HG03378 (cell line): ENCODE data around the gene KCNJ12.
"Not testable (repeated sequence)": the region's sequence is repeated elsewhere in the genome, so short reads cannot be mapped to it uniquely, and the experiment has no call there.

Source experiments
- ATAC-seq: cut with Tn5 transposase; IDR thresholded peaks from one replicate; pipeline ENCODE4 v1.9.1; 2021; ENCODE audit warnings: mild to moderate bottlenecking, moderate library complexity; ENCODE audit not compliant: unreplicated experiment

The KCNJ12 gene

DNA sequence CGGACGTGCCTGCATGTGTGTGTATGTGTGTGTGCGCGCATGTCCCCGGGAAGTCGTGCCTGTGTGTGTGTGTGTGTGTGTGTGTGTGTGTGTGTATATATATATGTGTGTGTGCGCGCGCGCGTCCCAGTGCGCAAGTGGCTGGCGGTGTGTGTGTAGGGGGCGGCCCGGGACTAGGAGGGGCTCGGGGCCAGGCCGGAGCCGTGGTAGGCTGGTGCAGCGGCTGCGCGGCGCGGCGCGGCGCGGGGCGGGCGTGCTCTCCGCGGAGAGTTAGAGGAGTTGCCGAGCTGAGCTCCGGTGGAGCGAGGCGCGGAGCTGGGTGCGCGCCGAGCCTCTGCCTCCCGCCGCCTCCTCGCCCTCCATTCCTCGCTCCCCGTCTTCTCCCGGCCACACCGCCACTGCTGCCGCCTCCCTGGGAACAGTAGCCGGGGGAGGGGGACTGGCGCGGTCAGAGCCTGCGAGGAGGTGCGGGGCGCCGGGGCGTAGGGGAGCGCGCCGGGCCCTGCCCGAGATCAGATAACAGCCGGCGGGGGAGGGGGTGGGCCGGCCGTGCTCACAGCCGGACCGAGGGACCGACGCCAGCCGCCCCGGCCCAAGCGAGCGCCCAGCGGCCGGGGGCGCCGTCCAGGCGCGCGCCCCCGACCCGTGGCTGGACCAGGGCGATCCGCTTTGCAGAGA, at the start of gene KCNJ12:
Gene KCNJ12 (plus strand): TSS at position 277 of the 678 bp plus-strand sequence. CDS start 38,986 bp downstream, outside the sequence.
- no peak for ATAC-seq

GRCh38 chr17:21327921-21328320, 48.2 kb upstream of the KCNJ12 start:
- ATAC-seq = peak; percentile 60

GRCh38 chr17:21328778-21329177, 47.4 kb upstream of the KCNJ12 start:
- ATAC-seq = not testable (repeated sequence)

DNA sequence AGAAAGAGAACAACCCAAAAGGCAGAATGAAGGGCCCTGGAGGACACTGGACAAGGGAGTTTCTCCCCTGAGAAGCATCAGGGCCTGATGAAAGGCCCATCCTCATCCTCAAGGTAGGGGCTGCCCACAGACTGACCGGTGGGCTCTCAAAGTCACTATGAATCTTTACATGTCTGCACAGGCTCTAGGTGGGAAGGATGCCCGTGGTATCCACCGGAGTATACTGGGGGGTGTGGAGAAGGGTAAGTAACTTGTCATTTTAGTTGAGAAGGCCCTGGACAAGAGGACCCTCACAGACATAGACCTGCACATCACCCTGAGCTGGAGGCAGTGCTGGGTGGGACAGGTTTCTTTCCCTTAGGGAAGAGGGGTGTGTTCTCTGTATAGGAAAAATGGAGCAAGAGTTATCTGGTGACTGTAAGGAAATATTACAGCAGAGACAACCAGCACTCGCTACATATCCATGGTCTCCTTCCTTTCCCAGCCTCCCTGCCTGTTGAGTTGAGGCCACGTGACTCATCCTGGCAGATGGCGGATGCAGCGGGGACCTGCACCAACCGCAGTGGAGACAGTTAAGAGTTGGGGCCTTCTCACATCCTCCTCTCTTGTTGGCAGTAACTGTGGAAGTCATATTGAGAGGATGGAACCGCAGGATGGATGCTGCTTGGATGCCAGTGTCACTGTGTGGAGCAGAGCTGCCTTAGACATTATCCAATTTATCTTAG, 45.6 kb upstream of the KCNJ12 start:
- no peak for ATAC-seq

GRCh38 chr17:21336541-21337294, 39.4 kb upstream of the KCNJ12 start:
- ATAC-seq = not testable (repeated sequence)

DNA sequence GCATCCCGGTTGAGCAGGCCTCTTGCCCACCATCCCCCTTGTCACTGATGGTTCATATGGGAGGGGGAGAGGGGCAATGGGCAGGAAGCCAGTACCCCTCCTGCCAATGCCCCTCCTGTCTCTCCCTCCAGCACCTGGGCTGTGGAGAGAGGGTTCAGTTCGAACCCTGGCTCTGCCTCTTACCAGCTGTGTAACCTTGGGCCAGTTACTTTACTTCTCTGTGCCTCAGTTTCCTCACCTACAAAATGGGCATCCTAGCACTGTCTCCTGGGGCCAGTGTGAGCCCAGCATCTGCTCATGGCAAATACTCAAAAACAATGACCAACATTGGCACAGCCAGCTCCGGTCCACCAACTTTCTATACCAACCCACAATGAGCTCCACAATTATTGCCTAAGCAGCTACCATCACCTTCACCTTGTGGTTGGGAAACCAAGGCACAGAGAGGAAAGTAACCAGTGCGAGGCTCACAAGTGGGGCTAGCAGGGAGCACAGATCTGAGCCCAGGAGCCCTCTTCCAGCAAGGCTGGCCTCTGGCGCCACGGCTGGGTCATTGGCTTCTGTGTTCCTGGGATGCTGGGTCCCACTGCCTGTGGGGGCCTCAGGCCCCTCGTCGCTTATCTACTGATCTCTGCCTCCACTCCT, 38.1 kb upstream of the KCNJ12 start:
- not testable (repeated sequence) for ATAC-seq

DNA sequence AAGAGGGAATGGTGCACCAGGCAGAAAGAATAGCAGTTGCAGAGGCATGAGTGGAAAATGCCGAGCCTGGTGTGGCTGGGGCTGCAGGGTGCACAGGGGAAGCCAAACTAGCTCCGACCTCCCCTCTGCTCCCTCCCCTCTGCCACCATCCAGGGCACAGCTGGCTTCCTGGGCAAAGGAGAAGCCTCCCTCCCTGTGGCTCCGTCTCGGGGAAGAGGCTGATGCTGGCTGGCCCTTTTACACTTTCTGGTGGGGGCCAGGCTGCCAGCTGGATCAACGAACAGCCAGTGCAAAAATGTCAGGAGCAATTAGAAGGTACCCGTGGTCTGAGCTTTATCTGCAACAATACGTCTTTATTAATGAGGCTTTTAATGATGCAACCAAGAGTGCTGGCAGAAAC, 37.1 kb upstream of the KCNJ12 start:
- ATAC-seq = no peak

GRCh38 chr17:21339571-21339970, 36.6 kb upstream of the KCNJ12 start:
- not testable (repeated sequence) for ATAC-seq

DNA sequence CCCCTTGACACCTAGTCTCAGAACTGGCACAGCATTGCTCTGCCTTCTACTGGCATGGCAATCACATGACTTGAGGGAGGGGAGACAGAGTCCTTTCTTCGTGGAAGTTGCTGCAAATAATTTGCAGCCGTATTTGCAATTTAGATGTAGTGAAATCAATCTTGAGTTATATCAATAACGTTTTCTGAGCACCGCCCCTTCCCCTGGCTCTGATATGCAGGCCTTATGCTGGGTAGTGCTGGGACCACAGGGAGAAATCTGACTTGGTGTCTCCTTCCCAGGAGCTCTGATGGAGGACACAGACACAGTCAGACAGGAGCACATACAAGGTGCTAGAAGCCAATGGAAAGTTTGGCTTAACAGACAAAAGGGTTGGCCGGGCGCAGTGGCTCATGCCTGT, 35.8 kb upstream of the KCNJ12 start:
- not testable (repeated sequence) for ATAC-seq

GRCh38 chr17:21341279-21341678, 34.9 kb upstream of the KCNJ12 start:
- not testable (repeated sequence) for ATAC-seq

DNA sequence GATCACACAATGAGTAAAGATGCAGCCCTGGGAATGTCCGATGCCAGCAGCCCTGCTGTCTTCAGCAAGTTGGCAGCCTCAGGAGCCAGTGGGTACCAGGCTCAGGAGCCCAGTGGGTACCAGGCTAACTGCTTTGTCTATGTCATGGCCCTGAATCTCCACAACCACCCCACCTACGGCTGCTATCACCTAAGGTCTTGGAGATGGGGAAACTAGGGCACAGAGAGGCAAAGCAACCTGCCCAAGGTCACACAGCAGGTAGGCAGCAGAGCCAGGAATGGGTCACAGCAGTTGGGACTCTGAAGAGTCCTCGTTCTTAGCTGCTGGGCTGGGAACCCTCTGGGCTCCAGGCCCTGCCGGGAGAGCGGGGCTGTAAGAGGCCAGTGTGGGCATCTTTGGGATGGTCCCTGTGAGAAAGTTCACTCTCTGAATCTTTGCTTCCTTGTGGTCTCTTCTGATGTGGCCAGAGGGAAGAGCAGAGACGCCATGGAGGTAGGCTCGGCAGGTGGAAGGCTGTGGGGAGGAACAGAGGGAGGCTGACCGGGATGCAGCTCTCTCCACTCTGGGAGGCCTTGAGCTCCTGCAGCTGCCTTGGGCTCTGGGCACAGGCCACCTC, 34.1 kb upstream of the KCNJ12 start:
- not testable (repeated sequence) for ATAC-seq

DNA sequence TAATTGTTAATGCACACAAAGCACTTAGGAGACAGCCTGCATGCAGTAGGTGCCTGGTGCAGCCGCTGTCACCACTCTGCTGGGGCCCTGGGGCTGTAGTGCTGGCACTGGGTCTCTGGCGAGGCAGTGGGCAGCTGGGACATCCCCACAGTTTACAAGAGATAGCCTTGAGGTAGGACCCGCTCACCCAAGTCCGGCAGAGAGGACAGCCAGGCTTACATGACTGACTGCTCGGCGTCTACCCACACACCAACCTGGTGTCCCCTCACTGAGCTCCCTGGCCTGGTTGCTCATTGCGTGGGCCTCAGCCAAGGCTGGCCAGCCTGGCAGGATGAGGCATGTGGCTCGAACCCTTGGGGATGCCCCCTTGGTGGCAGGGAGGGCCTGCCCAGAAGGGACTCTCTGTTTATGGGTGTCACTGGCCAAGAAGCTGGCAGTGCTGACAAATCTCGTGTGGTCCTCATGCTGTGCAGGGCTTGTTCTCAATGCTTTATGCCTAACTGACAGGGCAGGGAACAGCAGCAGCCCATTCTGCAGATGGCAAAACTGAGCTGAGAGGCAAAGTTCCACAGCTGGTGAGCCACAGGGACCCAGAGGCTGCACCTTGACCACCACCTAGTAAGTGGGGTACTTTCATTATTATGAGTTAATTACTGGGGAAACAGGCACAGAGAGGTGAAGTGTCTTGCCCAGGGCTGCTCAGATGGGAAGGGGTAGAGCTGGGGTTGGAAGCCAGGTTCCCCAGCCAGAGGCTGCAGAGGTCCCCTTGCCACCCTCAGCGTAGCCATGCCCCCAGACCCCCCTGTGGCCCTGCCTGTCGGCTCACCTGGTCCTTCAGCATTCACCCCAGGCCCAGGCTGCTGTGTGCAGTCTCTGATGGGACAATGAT, 32.9 kb upstream of the KCNJ12 start:
- ATAC-seq = not testable (repeated sequence)

DNA sequence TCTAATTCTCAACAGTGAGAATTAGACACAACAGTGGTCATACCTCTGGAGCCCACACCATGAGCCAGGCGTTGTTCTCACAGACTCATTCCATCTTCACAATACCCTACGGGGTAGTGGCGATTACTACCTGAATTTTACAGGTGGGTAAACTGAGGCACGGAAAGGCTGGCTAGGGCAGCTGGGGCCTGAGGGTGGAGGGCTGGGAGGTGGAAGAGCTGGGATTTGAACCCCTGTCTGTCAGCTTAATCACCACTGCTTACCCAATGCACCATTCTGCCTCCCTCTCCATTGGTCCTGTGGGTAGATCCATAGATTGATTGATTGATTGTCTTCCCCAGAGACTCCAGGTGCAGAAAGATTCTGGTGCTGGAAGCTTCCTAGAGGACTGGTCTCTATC, 31.4 kb upstream of the KCNJ12 start:
- not testable (repeated sequence) for ATAC-seq

GRCh38 chr17:21345236-21345635, 30.9 kb upstream of the KCNJ12 start:
- ATAC-seq = no peak

DNA sequence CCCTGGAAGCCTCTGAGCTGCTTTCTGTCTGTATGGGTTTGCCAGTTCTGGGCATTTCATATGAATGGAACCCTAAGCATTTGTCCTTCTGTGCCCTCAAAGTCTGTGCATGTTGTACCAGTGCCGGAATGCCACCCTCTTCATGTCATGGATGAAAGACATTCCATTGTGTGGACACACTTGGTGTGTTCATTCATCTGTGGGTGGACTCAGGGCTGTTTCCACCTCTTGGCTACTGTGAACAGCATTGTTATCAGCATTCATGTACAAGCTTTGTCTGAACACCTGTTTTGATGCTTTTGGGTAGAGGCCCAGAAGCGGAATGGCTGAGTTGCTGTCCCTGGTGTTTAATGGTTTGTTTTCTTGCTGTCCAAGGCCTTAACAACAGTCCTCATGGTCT, 30.1 kb upstream of the KCNJ12 start:
- not testable (repeated sequence) for ATAC-seq

DNA sequence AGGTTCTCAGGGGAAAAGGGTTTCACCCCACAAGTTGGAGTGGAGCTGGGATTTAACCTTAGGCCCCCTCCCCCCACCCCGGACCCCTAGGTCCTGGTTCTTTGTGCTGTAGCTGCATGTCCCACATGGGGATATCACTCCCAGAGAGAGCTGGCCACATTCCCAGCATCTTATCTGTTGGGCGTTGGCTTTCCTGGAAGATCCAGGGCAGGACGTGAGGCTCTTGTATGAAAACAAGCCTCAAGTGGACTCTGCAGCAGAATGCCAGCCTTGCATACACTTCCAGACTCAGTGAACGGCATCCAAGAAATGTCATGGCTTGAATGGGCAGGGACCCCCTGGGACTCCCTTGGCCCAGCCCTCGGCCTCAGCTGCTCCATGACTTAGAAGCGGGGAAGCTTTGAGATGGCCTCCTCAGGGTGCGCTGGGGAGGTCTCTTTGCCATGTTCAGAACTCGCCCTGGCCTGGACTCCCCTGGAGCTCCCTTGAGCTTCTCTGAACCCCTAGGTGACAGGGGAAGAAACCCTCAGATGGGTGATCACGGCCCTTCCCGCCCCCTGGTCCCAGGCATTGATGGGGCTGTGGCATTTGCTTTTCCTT, 29.4 kb upstream of the KCNJ12 start:
- not testable (repeated sequence) for ATAC-seq

- ATAC-seq = not testable (repeated sequence)
Measured at GRCh38 chr17:21347660-21348059, 28.5 kb upstream of the KCNJ12 start.

DNA sequence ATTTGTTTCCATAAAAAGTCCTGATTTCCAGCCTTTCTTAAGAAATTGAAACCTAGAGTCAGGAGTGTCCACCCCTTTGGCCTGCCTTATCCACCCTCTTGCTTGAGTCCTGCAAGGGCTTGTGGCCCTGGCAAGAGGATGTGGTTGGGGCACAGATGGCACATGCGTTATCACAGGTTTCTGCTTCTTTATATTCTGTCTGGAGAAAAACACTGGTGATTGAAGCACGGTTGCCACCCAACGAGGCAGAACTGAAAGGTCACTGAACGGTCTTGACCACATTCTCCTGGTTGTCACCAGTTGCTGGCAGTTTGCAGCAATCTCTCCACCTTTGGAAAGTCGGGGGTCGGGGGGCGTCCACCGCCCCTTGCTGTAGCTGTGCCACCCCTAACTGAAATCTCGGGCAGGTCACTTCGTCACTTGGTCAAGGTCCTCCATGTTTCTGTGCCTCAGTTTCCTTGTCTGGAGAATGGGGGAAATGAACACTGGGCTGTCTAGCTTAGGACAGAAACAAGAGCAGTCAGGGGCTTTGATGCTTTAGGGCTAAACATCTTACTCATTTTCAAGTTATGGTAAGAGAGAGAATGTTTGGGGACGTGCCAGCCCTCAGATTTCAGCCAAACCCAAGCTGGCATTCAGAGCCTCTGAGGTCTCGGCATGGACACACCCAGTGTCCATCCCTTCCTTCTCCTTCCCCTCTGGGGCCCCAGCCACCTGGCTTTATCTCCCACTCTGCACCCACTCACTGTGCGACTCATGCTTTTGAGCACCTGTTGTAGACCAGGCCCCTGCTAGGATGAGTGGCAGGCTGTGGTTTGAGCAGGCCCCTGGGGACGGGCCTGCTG, 27.9 kb upstream of the KCNJ12 start:
- ATAC-seq = peak; percentile 57
